Measurements from ENCODE around the gene LITAFD. TPM values are rescaled to one million over a fixed set of nuclear protein-coding genes. Genes with fewer than 3 reads are reported as not detected.

The LITAFD gene
- total RNA-seq, 1 donor from 2014 or later = not detected

DNA sequence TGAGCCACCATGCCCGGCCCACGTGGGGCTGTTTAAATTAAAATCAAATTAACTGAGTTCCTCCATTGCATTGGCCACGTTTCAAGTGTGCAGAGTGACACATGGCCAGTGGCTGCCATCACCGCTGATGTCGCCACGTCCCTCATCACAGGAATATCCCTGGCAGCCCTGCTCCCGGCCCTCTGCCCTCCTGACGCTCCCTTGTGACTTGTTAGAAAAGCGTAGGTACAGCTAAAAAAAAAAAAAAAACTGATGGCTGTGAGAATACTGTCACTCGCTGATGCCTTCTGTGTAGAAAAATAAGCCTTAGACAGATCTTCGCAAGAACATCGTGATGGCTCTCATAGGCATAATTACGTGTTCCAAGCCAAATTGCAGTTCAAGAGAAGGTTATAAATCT lies 35.0 kb upstream of the LITAFD start:
- H3K27me3 ChIP-seq (ENCODE audit: insufficient read depth, low read length) = no peaks in the 10 kb centered on the region
- Mint-ChIP-seq H3K36me3 (ENCODE audit: low read depth, unreplicated experiment) (peaks cover 24% of the 10 kb centered on the region), H3K4me1 (ENCODE audit: low read depth, unreplicated experiment) (peaks cover 24% of the 10 kb centered on the region), H3K4me3 (ENCODE audit: unreplicated experiment) (no peak overlapping the region), H3K27me3 (ENCODE audit: low read depth, unreplicated experiment) (no peaks in the 10 kb centered on the region), H3K9me3 (ENCODE audit: unreplicated experiment) (no peaks in the 10 kb centered on the region), H3K27ac (ENCODE audit: unreplicated experiment) (no peak overlapping the region)
- no peak for TF ChIP-seq EZH2 (IDR thresholded peaks at IDR 0.05; ENCODE audit: insufficient read depth, low read length)
- TF ChIP-seq, protein P1, sequence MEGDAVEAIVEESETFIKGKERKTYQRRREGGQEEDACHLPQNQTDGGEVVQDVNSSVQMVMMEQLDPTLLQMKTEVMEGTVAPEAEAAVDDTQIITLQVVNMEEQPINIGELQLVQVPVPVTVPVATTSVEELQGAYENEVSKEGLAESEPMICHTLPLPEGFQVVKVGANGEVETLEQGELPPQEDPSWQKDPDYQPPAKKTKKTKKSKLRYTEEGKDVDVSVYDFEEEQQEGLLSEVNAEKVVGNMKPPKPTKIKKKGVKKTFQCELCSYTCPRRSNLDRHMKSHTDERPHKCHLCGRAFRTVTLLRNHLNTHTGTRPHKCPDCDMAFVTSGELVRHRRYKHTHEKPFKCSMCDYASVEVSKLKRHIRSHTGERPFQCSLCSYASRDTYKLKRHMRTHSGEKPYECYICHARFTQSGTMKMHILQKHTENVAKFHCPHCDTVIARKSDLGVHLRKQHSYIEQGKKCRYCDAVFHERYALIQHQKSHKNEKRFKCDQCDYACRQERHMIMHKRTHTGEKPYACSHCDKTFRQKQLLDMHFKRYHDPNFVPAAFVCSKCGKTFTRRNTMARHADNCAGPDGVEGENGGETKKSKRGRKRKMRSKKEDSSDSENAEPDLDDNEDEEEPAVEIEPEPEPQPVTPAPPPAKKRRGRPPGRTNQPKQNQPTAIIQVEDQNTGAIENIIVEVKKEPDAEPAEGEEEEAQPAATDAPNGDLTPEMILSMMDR (IDR thresholded peaks at IDR 0.05; ENCODE audit: insufficient read depth, low read depth, low read length) = no peak
- peaks cover 36% of the 10 kb centered on the region for H3K79me2 ChIP-seq (ENCODE audit: insufficient read depth, low read length)
- peaks cover 16% of the 10 kb centered on the region for H3K36me3 ChIP-seq (ENCODE audit: insufficient read depth, low read length)
- DNase-seq (ENCODE audit: low read depth) (no peak), FAIRE-seq (no peak)
- H3K27ac ChIP-seq (ENCODE audit: low read depth, low read length) = no peak overlapping the region
- H3K4me2 ChIP-seq (ENCODE audit: low read length) = no peak overlapping the region
- H3K4me3 ChIP-seq (ENCODE audit: insufficient read depth, low read depth, low read length) = no peak overlapping the region
- H3K4me1 ChIP-seq (ENCODE audit: insufficient read depth, low read length) = peaks cover 28% of the 10 kb centered on the region
- H3K9ac ChIP-seq (ENCODE audit: low read length) = no peak overlapping the region
- peaks cover 78% of the 10 kb centered on the region for H4K20me1 ChIP-seq (ENCODE audit: insufficient read depth, low read length)
- H2AFZ ChIP-seq (ENCODE audit: low read depth, low read length) = no peak overlapping the region
- no peaks in the 10 kb centered on the region for H3K9me3 ChIP-seq (ENCODE audit: insufficient read depth, low read depth, low read length)

DNA sequence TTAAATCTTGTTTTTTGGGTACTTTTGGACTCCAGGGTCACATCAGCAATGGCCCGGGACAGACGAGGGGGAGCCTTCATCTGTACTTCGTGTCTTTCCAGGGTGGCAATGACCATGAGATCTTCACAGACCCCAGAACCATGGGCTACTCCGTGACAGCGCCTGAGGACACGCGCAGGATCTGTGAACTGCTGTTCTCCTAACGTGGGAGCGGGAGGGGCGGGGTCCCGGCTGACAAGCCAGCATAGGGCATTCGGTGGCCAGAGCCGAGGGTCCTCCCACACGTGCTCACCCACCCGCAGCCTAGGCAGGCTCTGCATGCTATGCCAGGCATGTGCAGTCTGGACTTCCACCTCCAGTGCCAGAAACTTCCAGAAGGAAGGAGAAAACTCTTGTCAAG lies 34.5 kb upstream of the LITAFD start:
- no peaks in the 10 kb centered on the region for H3K9me3 ChIP-seq (ENCODE audit: insufficient read depth, low read depth, low read length)
- peaks cover 33% of the 10 kb centered on the region for H3K79me2 ChIP-seq (ENCODE audit: insufficient read depth, low read length)
- no peak overlapping the region for H2AFZ ChIP-seq (ENCODE audit: low read depth, low read length)
- no peak for TF ChIP-seq EZH2 (IDR thresholded peaks at IDR 0.05; ENCODE audit: insufficient read depth, low read length)
- TF ChIP-seq, protein P1 (IDR thresholded peaks at IDR 0.05; ENCODE audit: insufficient read depth, low read depth, low read length) = no peak
- H3K27me3 ChIP-seq (ENCODE audit: insufficient read depth, low read length) = no peaks in the 10 kb centered on the region
- Mint-ChIP-seq H3K4me3 (ENCODE audit: unreplicated experiment) (no peak overlapping the region), H3K9me3 (ENCODE audit: unreplicated experiment) (no peaks in the 10 kb centered on the region), H3K36me3 (ENCODE audit: low read depth, unreplicated experiment) (peaks cover 22% of the 10 kb centered on the region), H3K4me1 (ENCODE audit: low read depth, unreplicated experiment) (peaks cover 24% of the 10 kb centered on the region), H3K27ac (ENCODE audit: unreplicated experiment) (no peak overlapping the region), H3K27me3 (ENCODE audit: low read depth, unreplicated experiment) (no peaks in the 10 kb centered on the region)
- FAIRE-seq (no peak), DNase-seq (ENCODE audit: low read depth) (no peak)
- no peak overlapping the region for H3K27ac ChIP-seq (ENCODE audit: low read depth, low read length)
- peaks cover 31% of the 10 kb centered on the region for H3K4me1 ChIP-seq (ENCODE audit: insufficient read depth, low read length)
- no peak overlapping the region for H3K4me2 ChIP-seq (ENCODE audit: low read length)
- H4K20me1 ChIP-seq (ENCODE audit: insufficient read depth, low read length) = peaks cover 80% of the 10 kb centered on the region
- H3K9ac ChIP-seq (ENCODE audit: low read length) = no peak overlapping the region
- H3K36me3 ChIP-seq (ENCODE audit: insufficient read depth, low read length) = peaks cover 18% of the 10 kb centered on the region
- no peak overlapping the region for H3K4me3 ChIP-seq (ENCODE audit: insufficient read depth, low read depth, low read length)

GRCh38 chr16:8848231-8848938 lies 33.8 kb upstream of the LITAFD start:
- peaks cover 29% of the 10 kb centered on the region for H3K4me1 Mint-ChIP-seq (ENCODE audit: low read depth, unreplicated experiment)
- no peak overlapping the region for H3K4me3 ChIP-seq (ENCODE audit: insufficient read depth, low read depth, low read length)
- peak overlapping the region; percentile 51 for H3K9ac ChIP-seq (ENCODE audit: low read length)
- H3K9me3 Mint-ChIP-seq (ENCODE audit: unreplicated experiment) = no peaks in the 10 kb centered on the region
- peak overlapping the region; percentile 67 for H3K4me2 ChIP-seq (ENCODE audit: low read length)
- peaks cover 21% of the 10 kb centered on the region for H3K36me3 ChIP-seq (ENCODE audit: insufficient read depth, low read length)
- H3K27me3 Mint-ChIP-seq (ENCODE audit: low read depth, unreplicated experiment) = no peaks in the 10 kb centered on the region
- peak overlapping the region; percentile 95 for H3K27ac Mint-ChIP-seq (ENCODE audit: unreplicated experiment)
- H4K20me1 ChIP-seq (ENCODE audit: insufficient read depth, low read length) = peaks cover 85% of the 10 kb centered on the region
- H3K36me3 Mint-ChIP-seq (ENCODE audit: low read depth, unreplicated experiment) = peaks cover 23% of the 10 kb centered on the region
- no peak for TF ChIP-seq EZH2 (IDR thresholded peaks at IDR 0.05; ENCODE audit: insufficient read depth, low read length)
- TF ChIP-seq, protein P1 (IDR thresholded peaks at IDR 0.05; ENCODE audit: insufficient read depth, low read depth, low read length) = no peak
- H3K79me2 ChIP-seq (ENCODE audit: insufficient read depth, low read length) = peaks cover 28% of the 10 kb centered on the region
- H3K27ac ChIP-seq (ENCODE audit: low read depth, low read length) = peak overlapping the region; percentile 65
- no peak for DNase-seq (ENCODE audit: low read depth)
- H3K4me1 ChIP-seq (ENCODE audit: insufficient read depth, low read length) = peaks cover 33% of the 10 kb centered on the region
- FAIRE-seq = no peak
- H3K9me3 ChIP-seq (ENCODE audit: insufficient read depth, low read depth, low read length) = no peaks in the 10 kb centered on the region
- H3K27me3 ChIP-seq (ENCODE audit: insufficient read depth, low read length) = no peaks in the 10 kb centered on the region
- H2AFZ ChIP-seq (ENCODE audit: low read depth, low read length) = no peak overlapping the region
- no peak overlapping the region for H3K4me3 Mint-ChIP-seq (ENCODE audit: unreplicated experiment)

Measured in astrocyte (in vitro differentiated cells and primary cell).